HepG2 (cell line): Measurements from ENCODE around the gene MYO15A. TPM values are rescaled to one million over a fixed set of nuclear protein-coding genes. Genes with fewer than 3 reads are reported as not detected.

Experiments
- AGO2 ChIP-seq: fragments of 200-400 bp; formaldehyde crosslinking; optimal IDR thresholded peaks from 2 replicates; pipeline ENCODE3; 2017; ENCODE audit warnings: mild to moderate bottlenecking, low read depth, low read length, moderate library complexity
- ARNT2 ChIP-seq: sonication (generic); formaldehyde crosslinking; IDR thresholded peaks from 2 replicates; pipeline ENCODE4 v1.8.0; 2022; ENCODE audit warnings: mild to moderate bottlenecking, low read depth, missing genetic modification reagents, moderate library complexity
- ASH2L ChIP-seq: fragments of 300-600, 200-600 bp; sonication (generic); IDR thresholded peaks from 2 replicates; pipeline ENCODE4 v1.7.0; 2017; ENCODE audit warnings: low read depth, mild to moderate bottlenecking, moderate library complexity, mixed read lengths, low read length; ENCODE audit not compliant: insufficient read length
- BORCS8-MEF2B ChIP-seq: sonication (generic); formaldehyde crosslinking; IDR thresholded peaks from 2 replicates; pipeline ENCODE4 v1.8.0; 2022; ENCODE audit warnings: mild to moderate bottlenecking, missing genetic modification reagents
- KAT8 ChIP-seq: IDR thresholded peaks from 2 replicates; pipeline ENCODE4 v1.6.1; 2016; ENCODE audit warnings: missing genetic modification reagents, missing compliant biosample characterization
- NFYB ChIP-seq: sonication (generic); formaldehyde crosslinking; IDR thresholded peaks from 2 replicates; pipeline ENCODE4 v1.4.0; 2020; ENCODE audit warnings: missing genetic modification reagents
- POLR2AphosphoS5 ChIP-seq: IDR thresholded peaks from 2 replicates; pipeline ENCODE4 v1.6.1; 2012; ENCODE audit warnings: low read depth, low read length
- SNAI1 ChIP-seq: sonication (generic); formaldehyde crosslinking; IDR thresholded peaks from 2 replicates; pipeline ENCODE4 v1.5.0; 2020; ENCODE audit warnings: mild to moderate bottlenecking, missing genetic modification reagents, borderline replicate concordance
- TOPORS ChIP-seq: sonication (generic); formaldehyde crosslinking; IDR thresholded peaks from 2 replicates; pipeline ENCODE4 v1.8.0; 2023; ENCODE audit warnings: mild to moderate bottlenecking, missing genetic modification reagents
- TRIM24 ChIP-seq: sonication (generic); formaldehyde crosslinking; IDR thresholded peaks from 2 replicates; pipeline ENCODE4 v1.8.0; 2022; ENCODE audit warnings: mild to moderate bottlenecking, missing genetic modification reagents
- ZNF256 ChIP-seq: sonication (generic); formaldehyde crosslinking; conservative IDR thresholded peaks from 2 replicates; pipeline ENCODE4 v1.4.0; 2020; ENCODE audit warnings: missing genetic modification reagents
- ZNF34 ChIP-seq: sonication (generic); formaldehyde crosslinking; IDR thresholded peaks from 2 replicates; pipeline ENCODE4 v1.4.0; 2020; ENCODE audit warnings: mild to moderate bottlenecking, missing genetic modification reagents, borderline replicate concordance
- ZNF549 ChIP-seq: sonication (generic); formaldehyde crosslinking; IDR thresholded peaks from 2 replicates; pipeline ENCODE4 v1.5.0; 2020; ENCODE audit warnings: missing genetic modification reagents
- ZNF567 ChIP-seq: sonication (generic); formaldehyde crosslinking; IDR thresholded peaks from 2 replicates; pipeline ENCODE4 v1.8.1; 2023; ENCODE audit warnings: mild to moderate bottlenecking, missing genetic modification reagents, borderline replicate concordance
- ZNF709 ChIP-seq: sonication (generic); formaldehyde crosslinking; IDR thresholded peaks from 2 replicates; pipeline ENCODE4 v1.5.0; 2020; ENCODE audit warnings: mild to moderate bottlenecking, missing genetic modification reagents
- ZNF841 ChIP-seq: sonication (generic); formaldehyde crosslinking; IDR thresholded peaks from 2 replicates; pipeline ENCODE4 v1.8.1; 2023; ENCODE audit warnings: missing genetic modification reagents, borderline replicate concordance
- polyA plus RNA-seq, 8 experiments: library from polyadenylated mRNA; depleted of rRNA in 3 of 8; stranded (reverse) in 7 of 8; unstranded in 1 of 8; fragments of >200 nt; fragmentation: Illumina TruSeq in 4 of 8; extraction: Trizol in 4 of 8; gene quantifications; 2 replicates each; pipeline versions ENCODE4 v1.2.1 to v1.2.3, GENCODE V29; 2011 to 2016; ENCODE audit warnings: low read depth in 4 of 8, missing spikeins in 1 of 8, mixed read lengths in 1 of 8; ENCODE audit not compliant: insufficient read depth in 1 of 8
- total RNA-seq, 5 experiments: library from RNA; depleted of rRNA; stranded (reverse); fragments of >200 nt; fragmentation: Illumina TruSeq; extraction: Trizol; gene quantifications; 2 replicates each; pipeline ENCODE4 v1.2.3, GENCODE V29; 2016; ENCODE audit warnings: low read depth in 1 of 5
- TF ChIP-seq, protein P1 (sequence below): sonication (generic); formaldehyde crosslinking; IDR thresholded peaks from 2 replicates; pipeline ENCODE4 v1.4.0; 2020; ENCODE audit warnings: mild to moderate bottlenecking, missing genetic modification reagents
- TF ChIP-seq, protein P2 (sequence below), 2 experiments: sonication (generic) in 1 of 2; formaldehyde crosslinking in 1 of 2; IDR thresholded peaks; 2 replicates each; pipeline versions ENCODE4 v1.4.0 to v1.6.1; 2016 to 2020; ENCODE audit warnings: borderline replicate concordance in 1 of 2, low read depth in 1 of 2, mild to moderate bottlenecking in 1 of 2, missing genetic modification reagents in 1 of 2
- TF ChIP-seq, protein P3 (sequence below): IDR thresholded peaks from 2 replicates; pipeline ENCODE4 v1.6.1; 2016
- TF ChIP-seq, protein P4 (sequence below): sonication (generic); formaldehyde crosslinking; IDR thresholded peaks from 2 replicates; pipeline ENCODE4 v1.5.0; 2020; ENCODE audit warnings: mild to moderate bottlenecking, missing genetic modification reagents

MYO15A gene
- total and polyA plus RNA-seq, 2 of the 13 experiments (the other 11 are each of a cell fraction or from before 2014, with no cell fraction given) = 0.07 to 0.20 TPM

DNA sequence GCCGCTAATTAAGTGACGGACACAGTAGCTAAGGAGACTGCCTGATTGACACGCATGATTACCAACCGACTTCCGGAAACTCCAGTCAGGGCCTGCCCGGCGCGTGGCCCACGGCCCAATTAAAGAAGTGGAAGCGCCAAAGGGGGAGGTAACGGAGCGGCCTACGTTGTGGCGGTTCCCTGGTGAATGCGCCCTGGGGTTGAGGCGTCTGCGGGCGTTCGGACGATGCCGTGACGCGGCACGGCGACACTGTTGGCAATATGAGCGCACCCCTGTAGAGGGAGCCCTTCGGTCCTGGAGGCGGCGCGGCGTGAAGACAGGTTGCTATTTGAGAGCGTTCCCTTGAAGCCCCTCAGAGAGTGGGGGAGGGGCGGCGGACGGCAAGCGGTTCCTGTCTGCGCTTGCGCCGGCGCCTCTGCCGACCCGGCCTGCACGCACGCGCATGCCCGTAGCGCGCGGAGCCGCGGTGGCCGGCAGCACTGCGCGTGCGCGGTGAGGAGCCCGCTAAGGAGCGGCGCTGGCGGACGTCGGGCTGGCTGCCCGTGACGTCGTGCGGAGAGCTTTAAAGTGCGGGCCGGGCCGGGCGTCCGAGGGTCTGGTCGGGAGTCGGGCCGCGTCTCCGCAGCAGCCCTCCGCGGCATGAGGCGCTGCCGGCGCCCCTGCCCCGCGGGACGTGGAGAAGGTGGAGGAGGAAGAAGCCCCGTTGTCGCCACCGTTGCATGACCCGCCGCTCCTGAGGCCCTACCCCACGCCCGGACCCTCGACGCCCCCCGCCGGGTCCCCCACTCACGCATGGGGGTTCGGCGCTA is 75.0 kb downstream of the MYO15A start, which contains the start of gene ALKBH5 (continued):
- TF ChIP-seq ASH2L (peak; percentile 74), ARNT2 (CRISPR knock-in tag) (peak; percentile 66), ZNF256 (CRISPR knock-in tag) (0 out of 2 replicates have a peak, but pooled peaks have one; percentile 69), POLR2AphosphoS5 (peak; percentile 64), TRIM24 (CRISPR knock-in tag) (no peak), SNAI1 (CRISPR knock-in tag) (peak; percentile 62; the same call in 1 of the 2 replicates), KAT8 (peak; percentile 44; the same call in 1 of the 2 replicates), ZNF709 (CRISPR knock-in tag) (peak; percentile 91), BORCS8-MEF2B (no peak; the same call in 1 of the 2 replicates), ZNF567 (CRISPR knock-in tag) (no peak), ZNF841 (CRISPR knock-in tag) (no peak; the same call in 1 of the 2 replicates), AGO2 (peak; percentile 52), ZNF34 (CRISPR knock-in tag) (no peak), ZNF549 (no peak), TOPORS (CRISPR knock-in tag) (peak; percentile 78; the same call in 1 of the 2 replicates), NFYB (CRISPR knock-in tag) (peak; percentile 92)
- TF ChIP-seq, protein P1, sequence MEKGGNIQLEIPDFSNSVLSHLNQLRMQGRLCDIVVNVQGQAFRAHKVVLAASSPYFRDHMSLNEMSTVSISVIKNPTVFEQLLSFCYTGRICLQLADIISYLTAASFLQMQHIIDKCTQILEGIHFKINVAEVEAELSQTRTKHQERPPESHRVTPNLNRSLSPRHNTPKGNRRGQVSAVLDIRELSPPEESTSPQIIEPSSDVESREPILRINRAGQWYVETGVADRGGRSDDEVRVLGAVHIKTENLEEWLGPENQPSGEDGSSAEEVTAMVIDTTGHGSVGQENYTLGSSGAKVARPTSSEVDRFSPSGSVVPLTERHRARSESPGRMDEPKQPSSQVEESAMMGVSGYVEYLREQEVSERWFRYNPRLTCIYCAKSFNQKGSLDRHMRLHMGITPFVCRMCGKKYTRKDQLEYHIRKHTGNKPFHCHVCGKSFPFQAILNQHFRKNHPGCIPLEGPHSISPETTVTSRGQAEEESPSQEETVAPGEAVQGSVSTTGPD (CRISPR knock-in tag) = no peak
- TF ChIP-seq, protein P2, sequence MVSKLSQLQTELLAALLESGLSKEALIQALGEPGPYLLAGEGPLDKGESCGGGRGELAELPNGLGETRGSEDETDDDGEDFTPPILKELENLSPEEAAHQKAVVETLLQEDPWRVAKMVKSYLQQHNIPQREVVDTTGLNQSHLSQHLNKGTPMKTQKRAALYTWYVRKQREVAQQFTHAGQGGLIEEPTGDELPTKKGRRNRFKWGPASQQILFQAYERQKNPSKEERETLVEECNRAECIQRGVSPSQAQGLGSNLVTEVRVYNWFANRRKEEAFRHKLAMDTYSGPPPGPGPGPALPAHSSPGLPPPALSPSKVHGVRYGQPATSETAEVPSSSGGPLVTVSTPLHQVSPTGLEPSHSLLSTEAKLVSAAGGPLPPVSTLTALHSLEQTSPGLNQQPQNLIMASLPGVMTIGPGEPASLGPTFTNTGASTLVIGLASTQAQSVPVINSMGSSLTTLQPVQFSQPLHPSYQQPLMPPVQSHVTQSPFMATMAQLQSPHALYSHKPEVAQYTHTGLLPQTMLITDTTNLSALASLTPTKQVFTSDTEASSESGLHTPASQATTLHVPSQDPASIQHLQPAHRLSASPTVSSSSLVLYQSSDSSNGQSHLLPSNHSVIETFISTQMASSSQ (IDR thresholded peaks at IDR 0.05; ENCODE audit: low read depth) = no peak
- TF ChIP-seq, protein P2 (CRISPR knock-in tag; IDR thresholded peaks at IDR 0.05; ENCODE audit: borderline replicate concordance) = peak; percentile 47; the same call in 1 of the 2 replicates
- TF ChIP-seq, protein P3, sequence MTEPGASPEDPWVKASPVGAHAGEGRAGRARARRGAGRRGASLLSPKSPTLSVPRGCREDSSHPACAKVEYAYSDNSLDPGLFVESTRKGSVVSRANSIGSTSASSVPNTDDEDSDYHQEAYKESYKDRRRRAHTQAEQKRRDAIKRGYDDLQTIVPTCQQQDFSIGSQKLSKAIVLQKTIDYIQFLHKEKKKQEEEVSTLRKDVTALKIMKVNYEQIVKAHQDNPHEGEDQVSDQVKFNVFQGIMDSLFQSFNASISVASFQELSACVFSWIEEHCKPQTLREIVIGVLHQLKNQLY = 0 out of 2 replicates have a peak, but pooled peaks have one; percentile 10
- TF ChIP-seq, protein P4, sequence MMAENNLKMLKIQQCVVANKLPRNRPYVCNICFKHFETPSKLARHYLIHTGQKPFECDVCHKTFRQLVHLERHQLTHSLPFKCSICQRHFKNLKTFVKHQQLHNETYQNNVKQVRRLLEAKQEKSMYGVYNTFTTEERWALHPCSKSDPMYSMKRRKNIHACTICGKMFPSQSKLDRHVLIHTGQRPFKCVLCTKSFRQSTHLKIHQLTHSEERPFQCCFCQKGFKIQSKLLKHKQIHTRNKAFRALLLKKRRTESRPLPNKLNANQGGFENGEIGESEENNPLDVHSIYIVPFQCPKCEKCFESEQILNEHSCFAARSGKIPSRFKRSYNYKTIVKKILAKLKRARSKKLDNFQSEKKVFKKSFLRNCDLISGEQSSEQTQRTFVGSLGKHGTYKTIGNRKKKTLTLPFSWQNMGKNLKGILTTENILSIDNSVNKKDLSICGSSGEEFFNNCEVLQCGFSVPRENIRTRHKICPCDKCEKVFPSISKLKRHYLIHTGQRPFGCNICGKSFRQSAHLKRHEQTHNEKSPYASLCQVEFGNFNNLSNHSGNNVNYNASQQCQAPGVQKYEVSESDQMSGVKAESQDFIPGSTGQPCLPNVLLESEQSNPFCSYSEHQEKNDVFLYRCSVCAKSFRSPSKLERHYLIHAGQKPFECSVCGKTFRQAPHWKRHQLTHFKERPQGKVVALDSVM (CRISPR knock-in tag) = 0 out of 2 replicates have a peak, but pooled peaks have one; percentile 11
